GM12891 (cell line): Measurements from ENCODE around the gene BATF.

Source experiments
- PAX5 ChIP-seq: IDR thresholded peaks from 2 replicates; pipeline ENCODE4 v1.6.1; 2011; ENCODE audit warnings: low read length, moderate library complexity, mild to moderate bottlenecking; ENCODE audit not compliant: insufficient read depth, severe bottlenecking
- POLR2A ChIP-seq: IDR thresholded peaks from 2 replicates; pipeline ENCODE4 v1.6.1; 2011; ENCODE audit warnings: low read depth, low read length, control low read depth
- POLR2AphosphoS5 ChIP-seq: IDR thresholded peaks from 2 replicates; pipeline ENCODE4 v1.6.1; 2011; ENCODE audit warnings: low read depth, low read length, control low read depth
- POU2F2 ChIP-seq: IDR thresholded peaks from 2 replicates; pipeline ENCODE4 v1.6.1; 2011; ENCODE audit warnings: low read depth, mild to moderate bottlenecking, control low read depth, low read length, moderate library complexity
- SPI1 ChIP-seq: IDR thresholded peaks from 2 replicates; pipeline ENCODE4 v1.6.1; 2011; ENCODE audit warnings: low read depth, low read length, control low read depth
- TAF1 ChIP-seq: IDR thresholded peaks from 2 replicates; pipeline ENCODE4 v1.6.1; 2011; ENCODE audit warnings: low read depth, low read length, control low read depth

- TF ChIP-seq POLR2A (no peak), POLR2AphosphoS5 (no peak), SPI1 (no peak), PAX5 (no peak), TAF1 (no peak), POU2F2 (no peak)
Observed at GRCh38 chr14:75497701-75498100, 24.6 kb upstream of the BATF start.
